ENCODE results near the gene FCGR1A.
"Not testable (repeated sequence)": the region's sequence is repeated elsewhere in the genome, so short reads cannot be mapped to it uniquely, and the experiment has no call there.

FCGR1A gene

DNA sequence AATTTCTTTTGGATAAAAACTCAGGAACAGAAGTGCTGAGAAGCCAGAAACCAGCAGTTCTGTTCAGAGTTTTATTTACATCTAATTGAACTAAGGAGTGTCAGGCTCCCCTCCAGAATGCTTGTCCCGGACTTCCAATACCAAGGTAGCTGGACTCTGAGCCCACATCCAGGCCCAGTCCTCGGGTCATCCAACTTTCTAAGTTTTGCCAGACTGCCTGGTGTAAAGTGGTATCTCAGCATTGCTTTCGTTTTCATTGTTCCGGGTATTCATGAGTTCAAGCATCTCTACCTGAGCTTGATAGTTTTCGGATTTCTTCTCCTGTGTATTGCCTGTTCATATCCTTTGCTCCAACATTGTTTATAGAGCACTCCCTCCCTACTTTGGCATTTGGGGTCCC lies 37.9 kb downstream of the FCGR1A start:
- not testable (repeated sequence) for H3K9me3 ChIP-seq (replicated peaks in 1 of 11); H4K20me1 ChIP-seq; H3K36me3 ChIP-seq; H3K27ac ChIP-seq; H3K4me3 ChIP-seq; H3K4me2 ChIP-seq; H3K4me1 ChIP-seq; H3K27me3 ChIP-seq; H3K9ac ChIP-seq

DNA sequence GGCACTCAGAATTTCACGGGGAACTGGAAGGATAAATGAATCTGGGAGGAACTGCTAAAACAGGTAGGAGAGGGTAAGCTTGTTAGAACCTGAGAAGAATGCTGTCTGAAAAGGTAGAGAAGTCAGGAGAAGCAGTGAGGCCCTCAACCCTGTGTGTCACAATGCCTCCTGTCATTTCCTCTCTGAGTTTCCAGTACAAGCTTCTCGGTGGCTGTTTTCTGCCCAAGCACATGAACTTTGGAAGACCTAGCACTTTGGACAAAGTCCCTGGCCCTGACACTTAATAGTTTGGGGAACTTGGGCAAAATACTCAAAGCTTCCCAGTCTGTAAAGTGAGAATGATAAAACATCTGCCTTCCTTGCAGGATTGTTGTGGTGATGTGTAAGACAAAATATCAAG lies 44.1 kb downstream of the FCGR1A start:
- H3K9ac ChIP-seq; H3K27ac ChIP-seq; H4K20me1 ChIP-seq; H3K27me3 ChIP-seq; H3K4me2 ChIP-seq; H3K4me3 ChIP-seq; H3K4me1 ChIP-seq; H3K9me3 ChIP-seq (replicated peaks in 1 of 11); H3K36me3 ChIP-seq: not testable (repeated sequence)

DNA sequence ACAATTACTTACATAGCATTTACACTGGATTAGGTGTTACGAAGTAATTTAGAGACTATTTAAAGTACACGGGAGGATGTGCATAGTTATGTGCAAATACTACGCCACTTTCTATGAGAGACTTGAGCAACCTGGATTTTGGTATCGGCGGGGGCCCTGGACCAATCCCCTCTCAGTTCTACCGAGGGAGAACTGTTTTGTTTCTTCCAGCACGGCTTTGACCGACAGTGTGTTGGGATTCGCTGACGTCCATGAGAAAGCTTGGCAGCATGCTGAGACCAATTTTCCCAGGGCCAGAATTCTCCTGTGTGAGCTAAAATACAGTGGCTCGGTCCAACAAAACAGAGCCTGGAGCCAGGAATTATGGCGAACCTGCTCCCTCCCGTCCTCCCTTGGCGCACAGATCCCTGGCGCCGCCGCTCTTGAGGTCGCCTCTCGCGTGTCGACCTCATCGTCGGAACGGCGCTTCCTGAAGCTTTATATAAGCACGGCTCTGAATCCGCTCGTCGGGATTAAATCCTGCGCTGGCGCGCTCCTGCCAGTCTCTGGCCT lies 49.3 kb downstream of the FCGR1A start:
- not testable (repeated sequence) for H3K27ac ChIP-seq; H3K4me3 ChIP-seq; H3K9ac ChIP-seq; H3K9me3 ChIP-seq (replicated peaks in 1 of 11); H3K4me2 ChIP-seq; H3K36me3 ChIP-seq; H3K27me3 ChIP-seq; H4K20me1 ChIP-seq; H3K4me1 ChIP-seq

DNA sequence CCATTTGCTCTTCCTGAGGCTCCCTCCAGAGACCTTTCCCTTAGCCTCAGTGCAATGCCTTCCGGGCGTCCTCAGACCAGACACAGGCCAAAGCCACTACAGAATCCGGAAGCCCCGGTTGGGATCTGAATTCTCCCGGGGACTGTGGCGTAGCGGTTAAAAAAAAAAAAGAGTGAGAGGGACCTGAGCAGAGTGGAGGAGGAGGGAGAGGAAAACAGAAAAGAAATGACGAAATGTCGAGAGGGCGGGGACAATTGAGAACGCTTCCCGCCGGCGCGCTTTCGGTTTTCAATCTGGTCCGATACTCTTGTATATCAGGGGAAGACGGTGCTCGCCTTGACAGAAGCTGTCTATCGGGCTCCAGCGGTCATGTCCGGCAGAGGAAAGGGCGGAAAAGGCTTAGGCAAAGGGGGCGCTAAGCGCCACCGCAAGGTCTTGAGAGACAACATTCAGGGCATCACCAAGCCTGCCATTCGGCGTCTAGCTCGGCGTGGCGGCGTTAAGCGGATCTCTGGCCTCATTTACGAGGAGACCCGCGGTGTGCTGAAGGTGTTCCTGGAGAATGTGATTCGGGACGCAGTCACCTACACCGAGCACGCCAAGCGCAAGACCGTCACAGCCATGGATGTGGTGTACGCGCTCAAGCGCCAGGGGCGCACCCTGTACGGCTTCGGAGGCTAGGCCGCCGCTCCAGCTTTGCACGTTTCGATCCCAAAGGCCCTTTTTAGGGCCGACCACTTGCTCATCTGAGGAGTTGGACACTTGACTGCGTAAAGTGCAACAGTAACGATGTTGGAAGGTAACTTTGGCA lies 50.0 kb downstream of the FCGR1A start:
- not testable (repeated sequence) for H3K27me3 ChIP-seq; H4K20me1 ChIP-seq; H3K9ac ChIP-seq; H3K27ac ChIP-seq; H3K4me2 ChIP-seq; H3K4me1 ChIP-seq; H3K9me3 ChIP-seq (replicated peaks in 1 of 11); H3K36me3 ChIP-seq; H3K4me3 ChIP-seq

DNA sequence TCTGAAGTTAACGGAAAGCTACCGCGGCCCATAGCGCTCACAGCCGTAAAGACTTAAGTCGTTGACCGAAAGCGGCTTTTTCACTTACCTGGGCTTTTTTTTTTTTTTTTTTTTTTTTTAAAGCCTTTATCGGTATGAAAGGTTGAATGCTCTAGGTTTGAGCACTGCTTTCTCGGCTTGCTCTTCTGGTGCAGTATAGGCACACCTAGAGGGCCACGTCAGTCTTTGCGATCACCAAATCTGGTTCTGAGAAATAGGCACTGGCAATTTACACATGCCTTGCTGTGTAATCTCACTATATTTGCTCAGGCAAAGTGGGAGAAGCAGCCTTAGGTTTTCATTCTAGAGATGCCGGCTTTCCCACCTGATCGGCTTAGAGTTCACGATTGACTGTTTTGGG lies 50.6 kb downstream of the FCGR1A start:
- not testable (repeated sequence) for H3K4me1 ChIP-seq; H3K27me3 ChIP-seq; H3K4me2 ChIP-seq; H3K27ac ChIP-seq; H3K9ac ChIP-seq; H3K9me3 ChIP-seq (replicated peaks in 1 of 11); H4K20me1 ChIP-seq; H3K36me3 ChIP-seq; H3K4me3 ChIP-seq

DNA sequence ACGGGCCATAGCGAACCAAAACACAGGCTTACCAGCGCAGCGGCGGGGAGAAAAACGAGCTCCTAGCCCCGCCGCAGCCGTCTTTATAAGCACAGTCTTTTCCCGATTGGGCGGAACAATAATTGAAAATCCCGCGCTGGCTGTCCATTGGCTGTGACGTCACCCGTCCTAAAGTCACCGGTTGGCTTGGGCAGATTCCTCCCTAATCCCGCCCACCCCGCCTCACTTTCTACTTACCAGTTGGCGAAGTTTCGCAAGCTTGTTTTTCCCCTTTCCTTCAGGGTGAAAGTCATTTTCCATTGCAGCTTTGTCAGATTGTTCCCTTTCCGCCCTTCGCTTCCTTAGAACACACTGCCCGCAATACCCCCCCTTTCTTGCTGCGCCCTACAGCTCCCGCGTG lies 58.7 kb downstream of the FCGR1A start:
- not testable (repeated sequence) for H3K4me3 ChIP-seq; H3K27me3 ChIP-seq; H3K9ac ChIP-seq; H3K9me3 ChIP-seq (replicated peaks in 1 of 11); H3K4me2 ChIP-seq; H3K27ac ChIP-seq
- peaks cover 0 to 17% (median 8%) of the 10 kb centered on the region in 11 experiments; a peak in 9 of 22 replicates for H3K36me3 ChIP-seq
- H4K20me1 ChIP-seq: peaks cover 6 to 28% (median 24%) of the 10 kb centered on the region in 11 experiments; a peak in 16 of 22 replicates
- H3K4me1 ChIP-seq: peaks cover 18 to 26% (median 24%) of the 10 kb centered on the region in 10 experiments

All from BLaER1 treated with 17β-estradiol and CSF1 and Interleukin-3, amounts not matched to agents 10 nM and 100 nM (cell line).